ENCODE measurements around the gene PRKG1. TPM values are rescaled to one million over a fixed set of nuclear protein-coding genes. Genes with fewer than 3 reads are reported as not detected.

Gene PRKG1
- total and polyA plus RNA-seq, 2 donors (not counting 1 experiment from before 2014, with no cell fraction given): not detected

DNA sequence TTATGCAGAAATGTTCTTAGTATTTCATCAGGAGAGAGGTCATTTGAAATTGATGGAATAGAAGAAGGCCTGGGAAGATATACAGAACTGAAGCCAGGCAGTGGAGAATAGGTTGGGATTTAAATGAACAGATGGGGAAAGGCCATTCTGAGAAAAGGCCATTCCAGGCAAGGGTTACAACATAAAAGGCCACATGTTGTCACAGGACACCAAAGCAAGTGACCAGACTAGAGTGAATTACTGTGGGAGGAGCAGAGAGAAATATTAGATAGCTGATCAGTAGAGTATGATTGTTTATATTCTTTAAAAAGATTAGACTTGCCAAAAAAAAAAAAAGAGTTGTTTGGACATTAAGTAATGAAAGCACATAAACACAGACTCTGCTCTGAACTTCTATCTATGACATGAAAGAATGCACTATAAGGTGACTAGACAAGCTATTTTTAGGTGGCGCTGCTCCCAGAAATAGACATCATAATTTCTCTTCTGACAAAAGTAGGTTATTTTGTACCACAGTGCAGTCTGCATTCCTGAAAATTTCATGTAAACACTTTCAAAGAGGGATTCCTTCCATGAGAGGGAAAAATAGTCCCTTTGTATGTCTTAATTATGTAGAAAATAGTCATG lies 1184.6 kb downstream of the PRKG1 start:
- Mint-ChIP-seq H3K27me3 (no peaks in the 10 kb centered on the region), H3K4me3 (no peak overlapping the region), H3K9me3 (ENCODE audit: insufficient read depth) (no peaks in the 10 kb centered on the region), H3K4me1 (no peaks in the 10 kb centered on the region), H3K27ac (no peak overlapping the region)
- Histone ChIP-seq H3K27ac (ENCODE audit: low read length in 2 of 2) (no peak overlapping the region), H3K9ac (ENCODE audit: low read length) (no peak overlapping the region), H2AFZ (ENCODE audit: insufficient read depth, low read depth, low read length, poor library complexity, severe bottlenecking) (no peak overlapping the region), H3K4me3 (ENCODE audit: control extremely low read depth in 1 of 5, extremely low read depth in 1 of 5, insufficient read depth in 1 of 5, low read depth in 2 of 5, low read length in 4 of 5) (no peak overlapping the region), H3K4me1 (ENCODE audit: control insufficient read depth in 2 of 2, insufficient read depth in 2 of 2, low read length in 2 of 2) (no peaks in the 10 kb centered on the region), H3K36me3 (replicated peaks in 1 of 2; ENCODE audit: control extremely low read depth in 1 of 2, control insufficient read depth in 1 of 2, extremely low read depth in 1 of 2, insufficient read depth in 2 of 2, low read length in 1 of 2) (no peaks in the 10 kb centered on the region), H3K27me3 (replicated peaks in 1 of 4; ENCODE audit: control extremely low read depth in 1 of 4, control insufficient read depth in 3 of 4, insufficient read depth in 4 of 4, low read length in 3 of 4) (no peaks in the 10 kb centered on the region), H4K20me1 (ENCODE audit: control insufficient read depth, insufficient read depth, low read length, poor library complexity, severe bottlenecking) (no peaks in the 10 kb centered on the region), H3K9me3 (ENCODE audit: control extremely low read depth in 1 of 3, control insufficient read depth in 2 of 3, insufficient read depth in 1 of 3, low read length in 2 of 3) (peaks cover 0 to 1% (median 0%) of the 10 kb centered on the region in 3 donors), H3K79me2 (ENCODE audit: control insufficient read depth, insufficient read depth, low read length) (no peaks in the 10 kb centered on the region), H3K4me2 (replicated peaks; ENCODE audit: low read depth, low read length, poor library complexity, severe bottlenecking) (no peak overlapping the region)
- intact Hi-C loops (cut with micrococcal nuclease): no loop called here
- WGBS (ENCODE audit: insufficient coverage): no CpG with 5 or more reads among the region's 1 CpG
- ChIA-PET CTCF (no interaction called here), POLR2A (no interaction called here)
- TF ChIP-seq, protein P1, sequence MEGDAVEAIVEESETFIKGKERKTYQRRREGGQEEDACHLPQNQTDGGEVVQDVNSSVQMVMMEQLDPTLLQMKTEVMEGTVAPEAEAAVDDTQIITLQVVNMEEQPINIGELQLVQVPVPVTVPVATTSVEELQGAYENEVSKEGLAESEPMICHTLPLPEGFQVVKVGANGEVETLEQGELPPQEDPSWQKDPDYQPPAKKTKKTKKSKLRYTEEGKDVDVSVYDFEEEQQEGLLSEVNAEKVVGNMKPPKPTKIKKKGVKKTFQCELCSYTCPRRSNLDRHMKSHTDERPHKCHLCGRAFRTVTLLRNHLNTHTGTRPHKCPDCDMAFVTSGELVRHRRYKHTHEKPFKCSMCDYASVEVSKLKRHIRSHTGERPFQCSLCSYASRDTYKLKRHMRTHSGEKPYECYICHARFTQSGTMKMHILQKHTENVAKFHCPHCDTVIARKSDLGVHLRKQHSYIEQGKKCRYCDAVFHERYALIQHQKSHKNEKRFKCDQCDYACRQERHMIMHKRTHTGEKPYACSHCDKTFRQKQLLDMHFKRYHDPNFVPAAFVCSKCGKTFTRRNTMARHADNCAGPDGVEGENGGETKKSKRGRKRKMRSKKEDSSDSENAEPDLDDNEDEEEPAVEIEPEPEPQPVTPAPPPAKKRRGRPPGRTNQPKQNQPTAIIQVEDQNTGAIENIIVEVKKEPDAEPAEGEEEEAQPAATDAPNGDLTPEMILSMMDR (IDR thresholded peaks at IDR 0.05): no peak
- TF ChIP-seq EZH2 (IDR thresholded peaks at IDR 0.05; ENCODE audit: borderline replicate concordance, insufficient read depth, low read depth, low read length, poor library complexity, severe bottlenecking): no peak
- DNase-seq (no peak), ATAC-seq (ENCODE audit: low read depth) (no peak)

DNA sequence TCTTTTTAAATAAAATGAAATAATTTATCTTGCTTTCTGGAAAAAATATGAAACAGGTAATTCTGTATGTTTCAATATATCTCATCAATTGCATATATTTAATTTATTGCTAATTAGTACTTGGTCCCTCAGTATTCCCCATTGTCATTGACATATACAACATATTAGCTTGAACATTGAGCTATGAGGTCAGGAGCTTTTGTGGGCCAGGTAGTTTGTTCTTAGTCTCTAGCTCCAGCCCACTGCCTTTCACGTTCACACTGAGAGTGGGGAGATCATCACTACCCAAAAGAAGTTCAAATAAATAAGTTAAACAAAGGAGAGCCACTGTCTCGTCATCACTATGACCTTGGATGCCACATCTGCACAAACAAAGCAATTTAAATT lies 1185.1 kb downstream of the PRKG1 start:
- H3K27me3 Mint-ChIP-seq: no peaks in the 10 kb centered on the region
- Histone ChIP-seq H3K27me3 (replicated peaks in 1 of 4; ENCODE audit: control extremely low read depth in 1 of 4, control insufficient read depth in 3 of 4, insufficient read depth in 4 of 4, low read length in 3 of 4) (no peaks in the 10 kb centered on the region), H3K27ac (ENCODE audit: low read length in 2 of 2) (no peak overlapping the region), H3K9me3 (ENCODE audit: control extremely low read depth in 1 of 3, control insufficient read depth in 2 of 3, insufficient read depth in 1 of 3, low read length in 2 of 3) (peaks cover 0 to 1% (median 0%) of the 10 kb centered on the region in 3 donors), H3K9ac (ENCODE audit: low read length) (no peak overlapping the region), H3K36me3 (replicated peaks in 1 of 2; ENCODE audit: control extremely low read depth in 1 of 2, control insufficient read depth in 1 of 2, extremely low read depth in 1 of 2, insufficient read depth in 2 of 2, low read length in 1 of 2) (no peaks in the 10 kb centered on the region), H3K4me1 (ENCODE audit: control insufficient read depth in 2 of 2, insufficient read depth in 2 of 2, low read length in 2 of 2) (no peaks in the 10 kb centered on the region), H4K20me1 (ENCODE audit: control insufficient read depth, insufficient read depth, low read length, poor library complexity, severe bottlenecking) (no peaks in the 10 kb centered on the region), H3K4me2 (replicated peaks; ENCODE audit: low read depth, low read length, poor library complexity, severe bottlenecking) (no peak overlapping the region), H2AFZ (ENCODE audit: insufficient read depth, low read depth, low read length, poor library complexity, severe bottlenecking) (no peak overlapping the region), H3K79me2 (ENCODE audit: control insufficient read depth, insufficient read depth, low read length) (no peaks in the 10 kb centered on the region), H3K4me3 (ENCODE audit: control extremely low read depth in 1 of 5, extremely low read depth in 1 of 5, insufficient read depth in 1 of 5, low read depth in 2 of 5, low read length in 4 of 5) (no peak overlapping the region)
- DNase-seq (no peak), ATAC-seq (ENCODE audit: low read depth) (no peak)
- H3K4me3 Mint-ChIP-seq: no peak overlapping the region
- POLR2A ChIA-PET: no interaction called here
- no peaks in the 10 kb centered on the region for H3K9me3 Mint-ChIP-seq (ENCODE audit: insufficient read depth)
- H3K27ac Mint-ChIP-seq: no peak overlapping the region
- intact Hi-C loops (cut with micrococcal nuclease): no loop called here
- no peaks in the 10 kb centered on the region for H3K4me1 Mint-ChIP-seq
- no peak for TF ChIP-seq EZH2 (IDR thresholded peaks at IDR 0.05; ENCODE audit: borderline replicate concordance, insufficient read depth, low read depth, low read length, poor library complexity, severe bottlenecking)
- TF ChIP-seq, protein P1 (IDR thresholded peaks at IDR 0.05): no peak
- WGBS (ENCODE audit: insufficient coverage): no CpG with 5 or more reads among the region's 2 CpGs
- CTCF ChIA-PET: no interaction called here

All from B cell (primary cell).